Stimulated activated CD8-positive, alpha-beta memory T cell treated with anti-CD3 and anti-CD28 coated beads, Interleukin-12 subunit alpha, Interleukin-12 subunit beta, amount 100 ng/mL, for 4 hours (primary cell): ENCODE results near the gene CFLAR.
"Not testable (repeated sequence)": the region's sequence is repeated elsewhere in the genome, so short reads cannot be mapped to it uniquely, and the experiment has no call there.

Source experiments
- DNase-seq: peaks from one replicate; pipeline ENCODE4 v3.0.0-alpha.2; 2020; ENCODE audit warnings: low read depth

Gene CFLAR

GRCh38 chr2:201149064-201149820, 33.3 kb downstream of the CFLAR start:
- DNase-seq: no peak

GRCh38 chr2:201149821-201150165, 33.8 kb downstream of the CFLAR start:
- DNase-seq: not testable (repeated sequence)

- no peak for DNase-seq
These were observed 34.6 kb downstream of the CFLAR start for GRCh38 chr2:201150454-201151020.

GRCh38 chr2:201151127-201151981, 35.4 kb downstream of the CFLAR start:
- no peak for DNase-seq

GRCh38 chr2:201152517-201152916, 36.6 kb downstream of the CFLAR start:
- no peak for DNase-seq

GRCh38 chr2:201152999-201153815, 37.2 kb downstream of the CFLAR start:
- DNase-seq: no peak

- no peak for DNase-seq
These were observed 38.8 kb downstream of the CFLAR start for GRCh38 chr2:201154615-201155399.

- no peak for DNase-seq
These were observed 40.1 kb downstream of the CFLAR start for GRCh38 chr2:201156036-201156435.

GRCh38 chr2:201156640-201157039, 40.7 kb downstream of the CFLAR start:
- no peak for DNase-seq

GRCh38 chr2:201157694-201158093, 41.7 kb downstream of the CFLAR start:
- no peak for DNase-seq

GRCh38 chr2:201158111-201158929, 42.4 kb downstream of the CFLAR start:
- no peak for DNase-seq

- DNase-seq: no peak
These were observed 48.2 kb downstream of the CFLAR start for GRCh38 chr2:201164166-201164565.

- DNase-seq: no peak
These were observed 51.6 kb downstream of the CFLAR start for GRCh38 chr2:201167546-201167945.

GRCh38 chr2:201168496-201168895, 52.5 kb downstream of the CFLAR start:
- not testable (repeated sequence) for DNase-seq

- DNase-seq: no peak
These were observed 55.4 kb downstream of the CFLAR start for GRCh38 chr2:201171259-201171814.

- DNase-seq: no peak
These were observed 56.3 kb downstream of the CFLAR start for GRCh38 chr2:201172279-201172678.

- DNase-seq: no peak
These were observed 58.7 kb downstream of the CFLAR start for GRCh38 chr2:201174687-201175086.

GRCh38 chr2:201176081-201176481, 60.1 kb downstream of the CFLAR start:
- DNase-seq: no peak

GRCh38 chr2:201180010-201180409, 64.0 kb downstream of the CFLAR start:
- DNase-seq: no peak
